WI38 (cell line): ENCODE results near the gene LINC01488.

Experiments used
- H3K4me3 ChIP-seq: 2 replicates; pipeline ENCODE4 v1.5.1; 2011; ENCODE audit warnings: low read depth, mild to moderate bottlenecking, control low read depth, low read length
- TF ChIP-seq, protein P1 (sequence below): IDR thresholded peaks from 2 replicates; pipeline ENCODE4 v1.5.1; 2012; ENCODE audit warnings: low read depth, mild to moderate bottlenecking, control low read depth, low read length

Gene LINC01488

DNA sequence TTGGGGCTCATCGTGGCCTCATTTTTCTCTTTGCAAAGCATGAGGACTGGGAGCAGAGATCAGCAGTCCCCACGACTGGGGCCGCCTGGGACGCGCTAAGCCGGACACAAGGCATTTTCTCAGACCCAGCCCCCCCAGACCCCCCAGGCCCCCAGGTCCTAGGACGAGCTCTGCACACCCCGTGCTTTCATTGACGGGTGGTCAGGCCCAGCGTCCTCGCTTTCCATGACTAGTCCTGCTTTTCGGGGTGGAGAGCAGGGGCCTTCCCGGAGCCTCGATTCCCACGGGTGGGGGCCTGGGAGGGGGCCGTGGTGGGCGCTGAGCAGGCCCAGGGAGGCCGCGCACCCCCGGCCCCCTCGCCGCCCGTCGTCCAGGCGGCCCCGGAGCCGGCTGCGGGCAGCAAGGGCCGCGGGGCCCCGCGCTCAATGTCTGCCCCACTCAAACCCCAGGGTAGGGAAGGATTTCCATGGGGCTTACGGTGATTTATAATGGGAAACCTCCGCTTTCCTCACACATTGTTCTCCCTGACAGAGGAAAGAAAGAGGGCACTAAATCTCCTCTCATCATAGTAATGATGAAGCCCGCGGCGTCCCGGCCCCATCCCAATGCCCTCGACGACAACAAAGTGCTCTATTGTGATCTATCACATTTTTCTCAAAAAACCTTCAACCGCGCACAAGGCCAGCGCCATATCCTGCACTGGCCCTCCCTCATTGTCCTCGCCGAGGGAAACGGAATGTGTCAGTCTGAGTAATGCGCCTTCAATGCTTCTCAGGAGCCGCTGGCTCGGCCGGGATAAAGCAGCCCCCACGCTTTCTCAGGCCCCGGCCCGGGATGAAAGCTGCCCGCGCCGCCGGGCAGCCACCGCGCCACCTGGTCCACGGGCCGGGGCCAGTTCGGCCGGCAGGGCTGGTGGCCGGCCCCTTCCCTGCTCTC, 10.4 kb upstream of the LINC01488 start:
- TF ChIP-seq, protein P1, sequence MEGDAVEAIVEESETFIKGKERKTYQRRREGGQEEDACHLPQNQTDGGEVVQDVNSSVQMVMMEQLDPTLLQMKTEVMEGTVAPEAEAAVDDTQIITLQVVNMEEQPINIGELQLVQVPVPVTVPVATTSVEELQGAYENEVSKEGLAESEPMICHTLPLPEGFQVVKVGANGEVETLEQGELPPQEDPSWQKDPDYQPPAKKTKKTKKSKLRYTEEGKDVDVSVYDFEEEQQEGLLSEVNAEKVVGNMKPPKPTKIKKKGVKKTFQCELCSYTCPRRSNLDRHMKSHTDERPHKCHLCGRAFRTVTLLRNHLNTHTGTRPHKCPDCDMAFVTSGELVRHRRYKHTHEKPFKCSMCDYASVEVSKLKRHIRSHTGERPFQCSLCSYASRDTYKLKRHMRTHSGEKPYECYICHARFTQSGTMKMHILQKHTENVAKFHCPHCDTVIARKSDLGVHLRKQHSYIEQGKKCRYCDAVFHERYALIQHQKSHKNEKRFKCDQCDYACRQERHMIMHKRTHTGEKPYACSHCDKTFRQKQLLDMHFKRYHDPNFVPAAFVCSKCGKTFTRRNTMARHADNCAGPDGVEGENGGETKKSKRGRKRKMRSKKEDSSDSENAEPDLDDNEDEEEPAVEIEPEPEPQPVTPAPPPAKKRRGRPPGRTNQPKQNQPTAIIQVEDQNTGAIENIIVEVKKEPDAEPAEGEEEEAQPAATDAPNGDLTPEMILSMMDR, result no peak
- H3K4me3 ChIP-seq, result no peak overlapping the region

DNA sequence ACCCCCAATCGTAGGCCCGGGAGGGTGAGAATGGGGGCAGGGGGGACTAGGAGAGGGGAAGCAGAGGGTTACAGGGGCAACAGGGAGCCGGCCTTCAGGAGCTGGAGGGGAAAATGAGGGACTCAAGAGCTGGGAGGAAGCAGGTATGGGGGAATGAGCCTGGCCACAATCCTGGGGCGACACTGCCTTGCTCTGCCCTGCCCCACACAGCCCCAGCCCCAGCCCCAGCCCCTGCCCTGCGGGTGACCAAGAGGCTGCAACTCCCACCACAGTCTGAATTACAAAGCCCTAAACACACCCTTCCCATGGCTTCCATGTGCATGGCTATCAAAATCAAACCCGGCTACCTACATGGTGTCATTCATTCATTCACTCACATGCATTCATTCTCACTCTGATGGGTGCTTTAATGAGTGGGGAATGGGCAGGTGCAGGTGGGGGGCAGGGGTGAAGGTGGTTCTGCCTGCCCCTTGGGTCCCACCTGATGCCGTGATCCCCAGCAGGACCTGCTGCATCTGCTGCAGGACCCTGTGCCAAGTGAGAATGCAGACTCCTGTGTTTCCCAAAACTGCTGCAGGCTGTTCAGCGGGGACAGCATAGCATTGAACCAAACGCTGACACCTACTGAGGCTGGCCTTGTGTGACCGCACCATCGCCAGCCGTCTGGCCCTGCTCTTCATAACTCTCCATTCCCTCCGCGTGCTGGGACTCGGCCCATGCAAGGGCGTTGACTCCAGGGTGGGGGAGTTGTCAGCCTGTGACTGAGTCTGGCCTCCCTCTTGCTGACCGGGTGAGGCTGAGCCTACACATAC, 9.5 kb upstream of the LINC01488 start:
- TF ChIP-seq, protein P1, result no peak
- no peak overlapping the region for H3K4me3 ChIP-seq

GRCh38 chr11:69472541-69473275, 8.8 kb upstream of the LINC01488 start:
- TF ChIP-seq, protein P1, result no peak
- H3K4me3 ChIP-seq, result no peak overlapping the region

GRCh38 chr11:69473276-69473845, 8.1 kb upstream of the LINC01488 start:
- TF ChIP-seq, protein P1, result no peak
- no peak overlapping the region for H3K4me3 ChIP-seq

DNA sequence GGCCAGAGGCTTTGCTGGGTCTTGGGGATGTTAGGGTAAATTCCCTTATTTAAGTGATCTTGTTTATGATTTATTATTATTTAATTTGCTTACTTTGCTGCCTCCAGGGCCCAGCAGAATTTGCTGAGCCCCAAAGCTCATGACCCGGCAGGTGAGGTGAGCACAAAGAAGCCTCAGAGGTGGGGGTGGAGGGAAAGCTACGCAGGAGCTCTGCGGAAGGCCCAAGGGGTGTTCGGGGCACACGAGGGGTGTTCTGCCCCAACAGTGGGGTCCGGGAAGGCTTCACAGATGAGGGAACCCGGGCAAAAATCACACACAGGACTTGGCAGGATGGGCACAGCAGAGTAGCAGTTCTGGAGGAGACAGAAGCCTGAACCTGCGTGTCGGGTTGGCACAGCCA, 6.7 kb upstream of the LINC01488 start:
- TF ChIP-seq, protein P1, result no peak

DNA sequence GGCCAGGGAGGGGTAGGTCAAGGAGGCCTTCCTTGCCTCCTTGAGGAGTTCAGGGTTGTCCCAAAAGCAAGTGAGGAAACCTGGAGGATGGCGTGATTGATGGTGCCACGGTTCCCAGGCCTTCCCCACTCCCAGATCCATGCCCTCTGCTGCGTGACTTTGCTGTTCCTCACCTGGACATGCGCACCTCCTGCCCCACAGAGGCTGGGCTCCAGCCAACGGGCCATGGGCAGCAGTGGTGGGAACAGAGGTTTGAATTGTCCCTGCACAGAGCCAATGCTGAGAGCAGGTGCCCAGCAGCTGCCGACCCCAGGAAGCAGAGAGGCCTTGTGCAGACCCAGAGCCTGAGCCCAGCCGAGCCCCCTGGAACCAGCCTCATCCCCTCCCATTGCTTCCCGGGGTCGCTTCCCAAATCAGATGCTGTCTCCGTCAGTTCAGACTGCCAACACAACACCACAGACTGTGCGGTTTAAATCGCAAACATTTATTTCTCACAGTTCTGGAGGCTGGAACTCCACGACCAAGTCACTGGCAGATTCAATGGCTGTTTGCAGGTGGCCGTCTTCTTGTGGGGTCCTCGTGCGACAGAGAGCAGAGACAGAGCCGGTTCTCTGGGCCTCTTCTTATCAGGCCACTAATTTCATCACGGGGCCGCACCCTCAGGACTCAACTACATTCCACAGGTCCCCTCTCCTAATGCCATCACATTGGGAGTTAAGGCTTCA, 6.2 kb upstream of the LINC01488 start:
- H3K4me3 ChIP-seq, result no peak overlapping the region
- TF ChIP-seq, protein P1, result no peak

More for the DNA sequence above, 6.7 kb upstream of the LINC01488 start:
- H3K4me3 ChIP-seq, result no peak overlapping the region
